ENCODE measurements around the gene SMIM7. TPM values are rescaled to one million over a fixed set of nuclear protein-coding genes. Genes with fewer than 3 reads are reported as not detected.

SMIM7 gene
- total RNA-seq, 1 experiment from 2014 or later, result 55.9 TPM

GRCh38 chr19:16659464-16659831, 496 bp downstream of the SMIM7 start (continued):
- no peak for TF ChIP-seq PRRX2 (CRISPR knock-in tag; IDR thresholded peaks at IDR 0.05)
- no peak for TF ChIP-seq GTF2I (CRISPR knock-in tag; conservative IDR thresholded peaks at IDR 0.05)
- TF ChIP-seq FOXK1 (CRISPR knock-in tag; IDR thresholded peaks at IDR 0.05), result no peak
- no peak for TF ChIP-seq MAX (CRISPR knock-in tag; IDR thresholded peaks at IDR 0.05)
- no peak for TF ChIP-seq AR (CRISPR knock-in tag; IDR thresholded peaks at IDR 0.05)

- H3K9me3 Mint-ChIP-seq, result peaks cover 3% of the 10 kb centered on the region; the same call in 1 of the 2 replicates
Observed at GRCh38 chr19:16657384-16657783, 2.6 kb downstream of the SMIM7 start.

GRCh38 chr19:16655727-16656126, 4.2 kb downstream of the SMIM7 start:
- CTCF ChIA-PET, result no interaction called here
- DNase-seq (ENCODE audit: low spot score) (no peak), ATAC-seq (no peak)
- H3K9me3 Mint-ChIP-seq, result peaks cover 4% of the 10 kb centered on the region; the same call in 1 of the 2 replicates
- H3K4me1 Mint-ChIP-seq, result 0 out of 2 replicates have a peak, but pooled peaks cover 3% of the 10 kb centered on the region
- TF ChIP-seq FOXP4 (CRISPR knock-in tag; IDR thresholded peaks at IDR 0.05), result no peak
- no peak for TF ChIP-seq E2F1 (CRISPR knock-in tag; IDR thresholded peaks at IDR 0.05)
- TF ChIP-seq ZNF512 (CRISPR knock-in tag; IDR thresholded peaks at IDR 0.05; ENCODE audit: borderline replicate concordance), result no peak
- TF ChIP-seq HMGA2 (CRISPR knock-in tag; IDR thresholded peaks at IDR 0.05), result no peak
- TF ChIP-seq MXD4 (CRISPR knock-in tag; IDR thresholded peaks at IDR 0.05; ENCODE audit: borderline replicate concordance), result no peak
- no peak for TF ChIP-seq MLX (CRISPR knock-in tag; IDR thresholded peaks at IDR 0.05)
- TF ChIP-seq NR2C2 (CRISPR knock-in tag; IDR thresholded peaks at IDR 0.05), result no peak
- H3K27me3 Mint-ChIP-seq (ENCODE audit: low read depth), result no peaks in the 10 kb centered on the region; the same call in 1 of the 2 replicates
- POLR2A ChIA-PET, result interaction anchor here (0.6 kb wide), 1 partner anchor 13 kb away, joined by 4 read pairs; no protein-coding TSS in a partner anchor
- H3K36me3 Mint-ChIP-seq, result peaks cover 71% of the 10 kb centered on the region
- no peak overlapping the region for H3K4me3 Mint-ChIP-seq
- no peak overlapping the region for H3K27ac Mint-ChIP-seq

More at GRCh38 chr19:16657384-16657783, 2.6 kb downstream of the SMIM7 start:
- TF ChIP-seq CBFB (CRISPR knock-in tag; IDR thresholded peaks at IDR 0.05; ENCODE audit: low read depth) (no peak), KAT7 (CRISPR knock-in tag; IDR thresholded peaks at IDR 0.05; ENCODE audit: borderline replicate concordance) (no peak), ZNF671 (CRISPR knock-in tag; IDR thresholded peaks at IDR 0.05) (no peak), ZNF263 (CRISPR knock-in tag; IDR thresholded peaks at IDR 0.05; ENCODE audit: low read depth) (no peak), ETV6 (CRISPR knock-in tag; IDR thresholded peaks at IDR 0.05) (no peak), FOXP1 (CRISPR knock-in tag; IDR thresholded peaks at IDR 0.05; ENCODE audit: borderline replicate concordance) (no peak), MAX (CRISPR knock-in tag; IDR thresholded peaks at IDR 0.05) (no peak), GTF2I (CRISPR knock-in tag; conservative IDR thresholded peaks at IDR 0.05) (no peak), NR1H2 (CRISPR knock-in tag; IDR thresholded peaks at IDR 0.05) (no peak), NFATC4 (CRISPR knock-in tag; IDR thresholded peaks at IDR 0.05) (no peak), ERG (CRISPR knock-in tag; IDR thresholded peaks at IDR 0.05) (no peak), IRF1 (CRISPR knock-in tag; IDR thresholded peaks at IDR 0.05) (no peak), SMAD4 (CRISPR knock-in tag; IDR thresholded peaks at IDR 0.05) (no peak)
- DNase-seq (ENCODE audit: low spot score) (no peak), ATAC-seq (no peak)
- Mint-ChIP-seq H3K27ac (no peak overlapping the region), H3K27me3 (ENCODE audit: low read depth) (no peaks in the 10 kb centered on the region; the same call in 1 of the 2 replicates), H3K36me3 (peaks cover 56% of the 10 kb centered on the region), H3K4me3 (no peak overlapping the region), H3K4me1 (peaks cover 7% of the 10 kb centered on the region)
- ChIA-PET CTCF (no interaction called here), POLR2A (interaction anchor here (0.9 kb wide), 1 partner anchor 29 kb away, joined by 3 read pairs; the partner anchor contains the start of gene MED26)

All from WTC11 (cell line).